HCT116 (cell line): ENCODE measurements around the gene TIAM2.

Source experiments
- EZH2 ChIP-seq: fragments of 200-600 bp; sonication (generic); IDR thresholded peaks from 2 replicates; pipeline ENCODE4 v1.6.1; 2017; ENCODE audit warnings: antibody characterized with exemption, mixed run types
- EZH2phosphoT487 ChIP-seq: fragments of 200-600 bp; IDR thresholded peaks from 2 replicates; pipeline ENCODE4 v1.6.1; 2018; ENCODE audit warnings: antibody characterized with exemption, borderline replicate concordance
- POLR2A ChIP-seq: IDR thresholded peaks from 2 replicates; pipeline ENCODE4 v1.7.0; 2011; ENCODE audit warnings: borderline replicate concordance; ENCODE audit not compliant: insufficient read depth, insufficient read length; ENCODE audit errors: extremely low read depth
- SIN3A ChIP-seq: IDR thresholded peaks from 2 replicates; pipeline ENCODE4 v1.6.1; 2012; ENCODE audit warnings: low read depth
- YY1 ChIP-seq: IDR thresholded peaks from 2 replicates; pipeline ENCODE4 v1.6.1; 2011; ENCODE audit warnings: low read length, low read depth, moderate library complexity, mild to moderate bottlenecking; ENCODE audit not compliant: insufficient replicate concordance; ENCODE audit errors: extremely low read depth
- ZNF274 ChIP-seq: fragments of 200-500 bp; sonication (Bioruptor generic); IDR thresholded peaks from 2 replicates; pipeline ENCODE4 v1.6.1; 2014; ENCODE audit warnings: mild to moderate bottlenecking, low read depth, low read length, inconsistent platforms
- TF ChIP-seq, protein P1 (sequence below): IDR thresholded peaks from 2 replicates; pipeline ENCODE4 v1.6.1; 2012
- TF ChIP-seq, protein P2 (sequence below), 3 experiments: fragments of 200-600 bp in 1 of 3; sonication (generic) in 1 of 3; IDR thresholded peaks in 2 of 3; conservative IDR thresholded peaks in 1 of 3; 2 replicates each; pipeline ENCODE4 v1.5.1; 2012 to 2017; ENCODE audit warnings: low read depth in 2 of 3, low read length in 2 of 3, antibody characterized with exemption in 1 of 3, borderline replicate concordance in 1 of 3, control low read depth in 1 of 3, mild to moderate bottlenecking in 1 of 3, mixed read lengths in 1 of 3, mixed run types in 1 of 3, moderate library complexity in 1 of 3; ENCODE audit not compliant: insufficient read depth in 1 of 3

GRCh38 chr6:155123520-155123919, 128.4 kb downstream of the TIAM2 start:
- TF ChIP-seq, protein P1, sequence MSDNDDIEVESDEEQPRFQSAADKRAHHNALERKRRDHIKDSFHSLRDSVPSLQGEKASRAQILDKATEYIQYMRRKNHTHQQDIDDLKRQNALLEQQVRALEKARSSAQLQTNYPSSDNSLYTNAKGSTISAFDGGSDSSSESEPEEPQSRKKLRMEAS: no peak
- TF ChIP-seq, protein P2, sequence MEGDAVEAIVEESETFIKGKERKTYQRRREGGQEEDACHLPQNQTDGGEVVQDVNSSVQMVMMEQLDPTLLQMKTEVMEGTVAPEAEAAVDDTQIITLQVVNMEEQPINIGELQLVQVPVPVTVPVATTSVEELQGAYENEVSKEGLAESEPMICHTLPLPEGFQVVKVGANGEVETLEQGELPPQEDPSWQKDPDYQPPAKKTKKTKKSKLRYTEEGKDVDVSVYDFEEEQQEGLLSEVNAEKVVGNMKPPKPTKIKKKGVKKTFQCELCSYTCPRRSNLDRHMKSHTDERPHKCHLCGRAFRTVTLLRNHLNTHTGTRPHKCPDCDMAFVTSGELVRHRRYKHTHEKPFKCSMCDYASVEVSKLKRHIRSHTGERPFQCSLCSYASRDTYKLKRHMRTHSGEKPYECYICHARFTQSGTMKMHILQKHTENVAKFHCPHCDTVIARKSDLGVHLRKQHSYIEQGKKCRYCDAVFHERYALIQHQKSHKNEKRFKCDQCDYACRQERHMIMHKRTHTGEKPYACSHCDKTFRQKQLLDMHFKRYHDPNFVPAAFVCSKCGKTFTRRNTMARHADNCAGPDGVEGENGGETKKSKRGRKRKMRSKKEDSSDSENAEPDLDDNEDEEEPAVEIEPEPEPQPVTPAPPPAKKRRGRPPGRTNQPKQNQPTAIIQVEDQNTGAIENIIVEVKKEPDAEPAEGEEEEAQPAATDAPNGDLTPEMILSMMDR (IDR thresholded peaks at IDR 0.05 in 2 of 3, conservative IDR thresholded peaks at IDR 0.05 in 1 of 3; ENCODE audit: borderline replicate concordance in 1 of 3, insufficient read depth in 1 of 3, low read depth in 2 of 3, low read length in 2 of 3): no peak
- no peak for TF ChIP-seq POLR2A
- no peak for TF ChIP-seq SIN3A
- TF ChIP-seq EZH2phosphoT487: no peak
- TF ChIP-seq YY1: no peak
- TF ChIP-seq EZH2: no peak
- TF ChIP-seq ZNF274: no peak
